HepG2 (cell line): ENCODE measurements around the gene UBTD1. TPM values are rescaled to one million over a fixed set of nuclear protein-coding genes. Genes with fewer than 3 reads are reported as not detected.

Experiments
- ATAC-seq: fragments of 200-7000 bp; cut with Tn5 transposase; 3 replicates; pipeline ENCODE4 v1.9.1; 2020; ENCODE audit warnings: mild to moderate bottlenecking, moderate library complexity
- BruUV-seq: library from RNA; stranded (reverse); fragments of 400-500 nt; replicated peaks from 2 replicates; lab custom pipeline; 2021; lab: Mats Ljungman, UMichigan
- CTCF ChIA-PET: fragments of 300-600 bp; formaldehyde crosslinking; extraction: SDS; loops from one replicate; lab custom pipeline; 2021; ENCODE audit warnings: low total read pairs, inconsistent platforms, low intra/inter-chr PET ratio; lab: Yijun Ruan, JAX
- POLR2A ChIA-PET: fragments of 350-600 bp; sonication (Branson Sonifier 250); formaldehyde crosslinking; loops from one replicate; lab custom pipeline; 2020; ENCODE audit warnings: antibody characterized with exemption, inconsistent platforms; lab: Yijun Ruan, JAX
- DNase-seq: peaks from one replicate; pipeline ENCODE4 v3.0.0-alpha.2; 2015; ENCODE audit warnings: low spot score
- FAIRE-seq: peaks from 3 replicates; lab custom pipeline; 2011; peaks lifted over from hg19 to GRCh38; lab: Jason Lieb, UNC
- H2AFZ ChIP-seq: one replicate; pipeline ENCODE4 v1.6.1; 2011; ENCODE audit warnings: low read length, inconsistent platforms
- H3K27ac ChIP-seq: fragments of 300-600 bp; 3 replicates; pipeline ENCODE4 v1.8.0; 2011; ENCODE audit warnings: mixed run types, mild to moderate bottlenecking, mixed read lengths, low read length, inconsistent platforms; ENCODE audit not compliant: insufficient read depth; ENCODE audit errors: extremely low read length
- H3K27me3 ChIP-seq, 2 experiments: fragments of 200-600 bp in 1 of 2; 2 replicates in 1 of 2; 3 replicates in 1 of 2; pipeline versions ENCODE4 v1.6.0 to v1.8.0; 2011; ENCODE audit warnings: low read length in 2 of 2, mild to moderate bottlenecking in 2 of 2, moderate library complexity in 2 of 2, inconsistent platforms in 1 of 2; ENCODE audit not compliant: insufficient read depth in 2 of 2, control insufficient read depth in 1 of 2
- H3K36me3 ChIP-seq, 2 experiments: fragments of 200-600 bp in 1 of 2; replicated peaks in 1 of 2; 2 replicates in 1 of 2; 3 replicates in 1 of 2; pipeline versions ENCODE4 v1.5.1 to v1.8.0; 2011; ENCODE audit warnings: low read length in 2 of 2, inconsistent platforms in 1 of 2; ENCODE audit not compliant: insufficient read depth in 2 of 2, control insufficient read depth in 1 of 2
- H3K4me1 ChIP-seq: 2 replicates; pipeline ENCODE4 v1.5.1; 2012; ENCODE audit warnings: low read length, inconsistent platforms; ENCODE audit not compliant: insufficient read depth
- H3K4me2 ChIP-seq: 2 replicates; pipeline ENCODE4 v1.6.0; 2011; ENCODE audit warnings: low read depth, low read length, inconsistent platforms
- H3K4me3 ChIP-seq, 3 experiments: fragments of 200-600 bp in 1 of 3; sonication (generic), shearing (Covaris generic) in 1 of 3; replicated peaks in 1 of 3; 2 replicates each; pipeline ENCODE4 v1.5.1; 2011 to 2016; ENCODE audit warnings: low read length in 3 of 3, inconsistent platforms in 2 of 3, low read depth in 2 of 3, mild to moderate bottlenecking in 2 of 3, control low read depth in 1 of 3, mixed read lengths in 1 of 3; ENCODE audit not compliant: insufficient read depth in 1 of 3
- H3K79me2 ChIP-seq: one replicate; pipeline ENCODE4 v1.6.1; 2011; ENCODE audit warnings: low read length, inconsistent platforms; ENCODE audit not compliant: insufficient read depth
- H3K9ac ChIP-seq: 2 replicates; pipeline ENCODE4 v1.6.0; 2011; ENCODE audit warnings: mild to moderate bottlenecking, low read depth, low read length, inconsistent platforms; ENCODE audit not compliant: insufficient read depth
- H3K9me3 ChIP-seq: 2 replicates; pipeline ENCODE4 v1.5.1; 2012; ENCODE audit warnings: mild to moderate bottlenecking, low read length
- H4K20me1 ChIP-seq: 2 replicates; pipeline ENCODE4 v1.6.0; 2011; ENCODE audit warnings: inconsistent platforms, mild to moderate bottlenecking, low read length, moderate library complexity; ENCODE audit not compliant: insufficient read depth
- ATRX ChIP-seq: sonication (generic); formaldehyde crosslinking; IDR thresholded peaks from 2 replicates; pipeline ENCODE4 v1.4.0; 2020; ENCODE audit warnings: missing genetic modification reagents, borderline replicate concordance
- NCOA5 ChIP-seq: sonication (generic); formaldehyde crosslinking; IDR thresholded peaks from 2 replicates; pipeline ENCODE4 v1.4.0; 2020; ENCODE audit warnings: missing genetic modification reagents
- RERE ChIP-seq: IDR thresholded peaks from 2 replicates; pipeline ENCODE4 v1.6.1; 2016; ENCODE audit warnings: low read depth, missing genetic modification reagents, missing compliant biosample characterization
- ZNF121 ChIP-seq: sonication (generic); formaldehyde crosslinking; IDR thresholded peaks from 2 replicates; pipeline ENCODE4 v1.5.0; 2020; ENCODE audit warnings: mild to moderate bottlenecking, missing genetic modification reagents
- ZNF446 ChIP-seq: sonication (generic); formaldehyde crosslinking; IDR thresholded peaks from 2 replicates; pipeline ENCODE4 v1.5.0; 2020; ENCODE audit warnings: mild to moderate bottlenecking, missing genetic modification reagents
- ZNF776 ChIP-seq: sonication (generic); formaldehyde crosslinking; IDR thresholded peaks from 2 replicates; pipeline ENCODE4 v1.4.0; 2020; ENCODE audit warnings: mild to moderate bottlenecking, missing genetic modification reagents
- ZSCAN30 ChIP-seq: sonication (generic); formaldehyde crosslinking; IDR thresholded peaks from 2 replicates; pipeline ENCODE4 v1.5.0; 2020; ENCODE audit warnings: mild to moderate bottlenecking, missing genetic modification reagents
- WGBS: methylation state at CpG from one replicate; pipeline ENCODE4 v1.1.6; 2017; ENCODE audit warnings: low lambda C conversion rate; 5-methylcytosine and 5-hydroxymethylcytosine counted together
- in situ Hi-C: cut with HindIII; loops from 2 replicates; pipeline ENCODE4 v1.10.0; 2017; ENCODE audit warnings: low pct_unique_long_range_greater_than_20kb; ENCODE audit not compliant: extremely low pct_ligation_motif_present
- intact Hi-C: fragments of 100-400 bp; cut with micrococcal nuclease; formaldehyde crosslinking; loops from one replicate; pipeline ENCODE4 v1.10.0; 2022; ENCODE audit not compliant: unreplicated experiment
- polyA plus RNA-seq, 8 experiments: library from polyadenylated mRNA; depleted of rRNA in 3 of 8; stranded (reverse) in 7 of 8; unstranded in 1 of 8; fragments of >200 nt; fragmentation: Illumina TruSeq in 4 of 8; extraction: Trizol in 4 of 8; gene quantifications; 2 replicates each; pipeline versions ENCODE4 v1.2.1 to v1.2.3, GENCODE V29; 2011 to 2016; ENCODE audit warnings: low read depth in 4 of 8, missing spikeins in 1 of 8, mixed read lengths in 1 of 8; ENCODE audit not compliant: insufficient read depth in 1 of 8
- total RNA-seq, 5 experiments: library from RNA; depleted of rRNA; stranded (reverse); fragments of >200 nt; fragmentation: Illumina TruSeq; extraction: Trizol; gene quantifications; 2 replicates each; pipeline ENCODE4 v1.2.3, GENCODE V29; 2016; ENCODE audit warnings: low read depth in 1 of 5

The UBTD1 gene
- total and polyA plus RNA-seq, 2 of the 13 experiments (the other 11 are each of a cell fraction or from before 2014, with no cell fraction given): 7.9 to 10.0 TPM

- TF ChIP-seq RERE: no peak
Measured at GRCh38 chr10:97543025-97543546, 44.4 kb downstream of the UBTD1 start (continued).

GRCh38 chr10:97546456-97547270, 47.9 kb downstream of the UBTD1 start:
- H2AFZ ChIP-seq: no peak overlapping the region
- H3K9me3 ChIP-seq: no peaks in the 10 kb centered on the region
- H3K9ac ChIP-seq: no peak overlapping the region
- intact Hi-C loops (no loop called here), in situ Hi-C loops (no loop called here)
- DNase-seq: no peak
- POLR2A ChIA-PET: no interaction called here
- no TSS peak for BruUV-seq
- H3K4me2 ChIP-seq: no peak overlapping the region
- H3K79me2 ChIP-seq: no peaks in the 10 kb centered on the region
- H3K27me3 ChIP-seq: no peaks in the 10 kb centered on the region
- no peak for ATAC-seq
- WGBS: 95% methylated on average over 18 of the region's 18 CpGs
- no peak overlapping the region for H3K27ac ChIP-seq
- FAIRE-seq: no peak
- CTCF ChIA-PET: no interaction called here
- peaks cover 42% of the 10 kb centered on the region for H3K4me1 ChIP-seq
- no peaks in the 10 kb centered on the region for H3K36me3 ChIP-seq
- no peak overlapping the region for H3K4me3 ChIP-seq
- TF ChIP-seq ZNF121 (CRISPR knock-in tag): no peak
- no peak for TF ChIP-seq ZNF446 (CRISPR knock-in tag)
- TF ChIP-seq NCOA5 (CRISPR knock-in tag): no peak
- TF ChIP-seq ZNF776 (CRISPR knock-in tag): no peak
- no peak for TF ChIP-seq ZSCAN30 (CRISPR knock-in tag)
- TF ChIP-seq ATRX (CRISPR knock-in tag): no peak
- H4K20me1 ChIP-seq: no peaks in the 10 kb centered on the region
